SH-SY5Y (cell line): ENCODE measurements around the gene PMM1.

Experiments used
- GATA2 ChIP-seq: IDR thresholded peaks from 2 replicates; pipeline ENCODE4 v1.6.1; 2011; ENCODE audit warnings: mild to moderate bottlenecking, low read depth, low read length
- GATA3 ChIP-seq: IDR thresholded peaks from 2 replicates; pipeline ENCODE4 v1.6.1; 2011; ENCODE audit warnings: low read depth, mild to moderate bottlenecking, low read length, moderate library complexity

The PMM1 gene

GRCh38 chr22:41574847-41575381 lies 14.7 kb downstream of the PMM1 start:
- TF ChIP-seq GATA2: no peak
- TF ChIP-seq GATA3: no peak

GRCh38 chr22:41573677-41574076 lies 16.0 kb downstream of the PMM1 start:
- TF ChIP-seq GATA2: no peak
- TF ChIP-seq GATA3: no peak

GRCh38 chr22:41571786-41572185 lies 17.9 kb downstream of the PMM1 start:
- TF ChIP-seq GATA2 (no peak), GATA3 (no peak)

- TF ChIP-seq GATA3 (no peak), GATA2 (no peak)
Observed at GRCh38 chr22:41570221-41570620, 19.4 kb downstream of the PMM1 start.

GRCh38 chr22:41568811-41569210 lies 20.8 kb downstream of the PMM1 start:
- no peak for TF ChIP-seq GATA2
- TF ChIP-seq GATA3: no peak

- no peak for TF ChIP-seq GATA2
- no peak for TF ChIP-seq GATA3
Observed at GRCh38 chr22:41567512-41567768, 22.2 kb downstream of the PMM1 start.

- TF ChIP-seq GATA3: no peak
- TF ChIP-seq GATA2: no peak
Observed at GRCh38 chr22:41565403-41566054, 24.1 kb downstream of the PMM1 start.

DNA sequence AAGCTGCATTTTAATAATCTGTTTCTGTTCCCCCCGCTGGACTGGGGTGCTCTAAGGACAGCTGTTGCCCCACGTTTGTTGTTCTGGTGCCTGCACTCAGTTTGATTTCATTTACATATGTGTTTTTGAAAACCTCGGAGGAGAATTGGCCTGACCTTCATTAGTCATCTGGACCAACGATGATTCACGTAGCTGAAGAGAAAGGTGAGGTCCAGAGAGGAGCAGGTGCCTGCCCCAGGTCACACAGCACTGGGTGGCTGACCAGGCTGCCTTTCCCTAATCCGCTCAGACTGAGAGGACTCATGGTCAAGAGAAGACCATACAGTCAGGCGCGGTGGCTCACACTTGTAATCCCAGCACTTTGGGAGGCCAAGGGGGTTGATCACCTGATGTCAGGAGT lies 25.1 kb downstream of the PMM1 start:
- TF ChIP-seq GATA2: no peak
- TF ChIP-seq GATA3: no peak

GRCh38 chr22:41563051-41563711 lies 26.5 kb downstream of the PMM1 start:
- no peak for TF ChIP-seq GATA3
- no peak for TF ChIP-seq GATA2

- TF ChIP-seq GATA2 (no peak), GATA3 (no peak)
Observed at GRCh38 chr22:41562461-41562860, 27.2 kb downstream of the PMM1 start.

- TF ChIP-seq GATA2 (no peak), GATA3 (no peak)
Observed at GRCh38 chr22:41561788-41562187, 27.9 kb downstream of the PMM1 start.

DNA sequence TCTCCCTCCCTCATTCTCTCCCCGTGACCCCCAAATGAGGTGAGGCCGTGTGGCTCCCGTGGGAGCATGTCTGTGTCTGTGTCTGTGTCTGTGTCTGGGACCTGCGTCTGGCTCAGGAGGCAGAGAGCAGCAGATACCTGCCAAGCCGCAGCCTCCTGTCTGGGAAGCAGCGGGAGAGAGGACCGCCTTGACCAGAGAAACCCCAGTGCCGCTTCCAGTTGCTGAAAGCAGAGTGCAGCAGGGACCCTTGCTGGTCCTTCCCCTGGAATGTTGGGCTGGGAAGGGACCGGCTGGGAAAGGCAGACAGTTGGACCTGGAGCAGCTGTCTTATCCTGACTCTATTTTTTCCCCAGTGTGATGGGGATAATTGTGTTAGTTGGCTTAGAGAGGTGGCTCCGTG lies 28.3 kb downstream of the PMM1 start:
- TF ChIP-seq GATA2: no peak
- no peak for TF ChIP-seq GATA3

- TF ChIP-seq GATA2 (no peak), GATA3 (no peak)
Observed at GRCh38 chr22:41560095-41560471, 29.6 kb downstream of the PMM1 start.

- TF ChIP-seq GATA3 (no peak), GATA2 (no peak)
Observed at GRCh38 chr22:41557401-41558240, 32.0 kb downstream of the PMM1 start.

- TF ChIP-seq GATA3: no peak
- no peak for TF ChIP-seq GATA2
Observed at GRCh38 chr22:41556561-41556960, 33.1 kb downstream of the PMM1 start.
